CD4-positive, CD25-positive, alpha-beta regulatory T cell (primary cell): ENCODE data around the gene PHACTR3. TPM values are rescaled to one million over a fixed set of nuclear protein-coding genes. Genes with fewer than 3 reads are reported as not detected.
A peak's percentile ranks its signal among the peaks of the same experiment; 100 is the strongest.

Source experiments
- ATAC-seq, 2 donors: fragments of 150-1000 bp; cut with Tn5 transposase; one replicate each; pipeline ENCODE4 v1.10.0; 2021; ENCODE audit warnings: low read depth in 2 of 2, moderate number of reproducible peaks in 2 of 2, moderate library complexity in 1 of 2
- DNase-seq, 3 donors: peaks; one replicate each; pipeline versions ENCODE4 v3.0.0 to v3.0.0-alpha.2; 2012 to 2022; ENCODE audit warnings: mixed read lengths in 1 of 3
- H3K27ac ChIP-seq: one replicate; pipeline ENCODE4 v1.7.0; 2013; ENCODE audit warnings: mild to moderate bottlenecking, low read length; ENCODE audit not compliant: insufficient read depth, poor library complexity, severe bottlenecking
- H3K27me3 ChIP-seq: one replicate; pipeline ENCODE4 v1.7.0; 2013; ENCODE audit warnings: low read length; ENCODE audit not compliant: control insufficient read depth, insufficient read depth
- H3K36me3 ChIP-seq: one replicate; pipeline ENCODE4 v1.7.0; 2013; ENCODE audit warnings: mild to moderate bottlenecking, low read length, moderate library complexity; ENCODE audit not compliant: control insufficient read depth, insufficient read depth
- H3K4me1 ChIP-seq: 2 replicates; pipeline ENCODE4 v1.7.0; 2013; ENCODE audit warnings: mild to moderate bottlenecking, low read length; ENCODE audit not compliant: insufficient read depth, control insufficient read depth, poor library complexity, severe bottlenecking
- H3K4me3 ChIP-seq: one replicate; pipeline ENCODE4 v1.7.0; 2013; ENCODE audit warnings: low read depth, mild to moderate bottlenecking, low read length, moderate library complexity
- H3K9me3 ChIP-seq, 2 experiments: 1 replicate in 1 of 2; 2 replicates in 1 of 2; pipeline ENCODE4 v1.7.0; 2013; ENCODE audit warnings: low read length in 2 of 2, mild to moderate bottlenecking in 1 of 2, moderate library complexity in 1 of 2; ENCODE audit not compliant: control insufficient read depth in 2 of 2
- H3K27ac Mint-ChIP-seq, 3 donors: one replicate each; pipeline ENCODE4 v1.8.0; 2020 to 2022; ENCODE audit warnings: mild to moderate bottlenecking in 3 of 3, mixed read lengths in 3 of 3, moderate library complexity in 2 of 3
- H3K27me3 Mint-ChIP-seq: one replicate; pipeline ENCODE4 v1.8.0; 2022; ENCODE audit warnings: mild to moderate bottlenecking, mixed read lengths
- H3K36me3 Mint-ChIP-seq: one replicate; pipeline ENCODE4 v1.8.0; 2020; ENCODE audit warnings: mixed read lengths
- H3K4me1 Mint-ChIP-seq, 4 donors: one replicate each; pipeline ENCODE4 v1.8.0; 2020 to 2022; ENCODE audit warnings: mixed read lengths in 4 of 4, mild to moderate bottlenecking in 1 of 4
- H3K4me3 Mint-ChIP-seq, 4 donors: one replicate each; pipeline ENCODE4 v1.8.0; 2020 to 2022; ENCODE audit warnings: mild to moderate bottlenecking in 4 of 4, mixed read lengths in 4 of 4, moderate library complexity in 3 of 4
- H3K9me3 Mint-ChIP-seq, 7 donors: one replicate each; pipeline ENCODE4 v1.8.0; 2020 to 2022; ENCODE audit warnings: mixed read lengths in 7 of 7, mild to moderate bottlenecking in 3 of 7, moderate library complexity in 2 of 7
- polyA plus RNA-seq, 4 donors: library from polyadenylated mRNA; unstranded; fragments of 300-500 nt; fragmentation: Illumina TruSeq; gene quantifications; one replicate each; pipeline ENCODE4 v1.2.3, GENCODE V29; 2021
- total RNA-seq: library from RNA; stranded (reverse); gene quantifications from one replicate; pipeline ENCODE4 v1.2.3, GENCODE V29; 2022

Gene PHACTR3
- total and polyA plus RNA-seq, 5 donors from 2014 or later, result not detected

DNA sequence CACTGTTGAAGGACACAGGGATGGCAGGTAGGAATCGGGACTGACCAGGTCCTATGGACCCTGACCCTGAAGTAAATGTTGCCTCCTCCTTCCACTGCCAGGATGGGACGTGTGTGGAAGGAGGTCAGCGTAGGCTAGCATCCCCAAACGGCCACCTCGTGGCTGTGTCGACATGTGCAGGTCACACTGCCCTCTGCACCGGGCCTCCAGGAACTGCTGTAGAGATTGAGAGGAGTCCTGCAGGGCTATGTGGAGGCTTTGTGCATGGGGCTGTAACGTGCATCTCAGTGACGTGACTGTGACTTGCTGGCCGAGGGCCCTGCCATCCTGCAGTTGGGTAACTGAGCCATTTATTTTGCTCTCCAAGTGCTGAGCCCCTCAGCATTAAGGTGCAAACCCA is 149.5 kb downstream of the PHACTR3 start:
- Mint-ChIP-seq H3K36me3 (no peaks in the 10 kb centered on the region), H3K27me3 (no peaks in the 10 kb centered on the region), H3K4me1 (no peaks in the 10 kb centered on the region), H3K9me3 (no peaks in the 10 kb centered on the region), H3K4me3 (no peak overlapping the region), H3K27ac (no peak overlapping the region)
- DNase-seq, result no peak
- Histone ChIP-seq H3K27me3 (no peaks in the 10 kb centered on the region), H3K27ac (no peak overlapping the region), H3K36me3 (no peaks in the 10 kb centered on the region), H3K9me3 (no peaks in the 10 kb centered on the region), H3K4me3 (no peak overlapping the region), H3K4me1 (no peaks in the 10 kb centered on the region)
- ATAC-seq, result no peak

DNA sequence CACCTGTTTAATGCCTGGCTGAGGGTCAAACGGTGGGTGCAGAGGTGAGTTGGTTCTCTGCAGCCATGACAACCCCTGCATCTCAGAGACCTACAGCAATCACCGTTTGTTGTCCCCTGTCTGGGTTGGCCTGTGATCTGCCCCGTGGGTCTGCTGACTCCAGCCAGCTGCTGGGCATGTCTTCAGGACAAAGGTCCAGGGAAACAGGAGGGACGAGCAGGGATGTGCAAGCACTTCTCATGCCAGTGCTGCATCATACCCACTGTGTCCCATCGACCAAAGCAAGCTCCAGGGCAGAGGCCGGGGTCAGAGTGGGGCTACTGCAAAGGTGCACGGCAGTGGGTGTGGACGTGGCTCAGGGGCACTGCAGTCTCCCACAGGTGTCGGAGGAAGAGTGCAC is 150.2 kb downstream of the PHACTR3 start:
- no peaks in the 10 kb centered on the region for H3K4me1 Mint-ChIP-seq
- Histone ChIP-seq H3K27me3 (no peaks in the 10 kb centered on the region), H3K27ac (no peak overlapping the region), H3K4me3 (no peak overlapping the region), H3K4me1 (no peaks in the 10 kb centered on the region), H3K9me3 (no peaks in the 10 kb centered on the region), H3K36me3 (no peaks in the 10 kb centered on the region)
- no peaks in the 10 kb centered on the region for H3K9me3 Mint-ChIP-seq
- ATAC-seq, result no peak
- no peak for DNase-seq
- no peak overlapping the region for H3K4me3 Mint-ChIP-seq
- no peak overlapping the region for H3K27ac Mint-ChIP-seq
- H3K27me3 Mint-ChIP-seq, result no peaks in the 10 kb centered on the region
- H3K36me3 Mint-ChIP-seq, result no peaks in the 10 kb centered on the region

- H3K9me3 Mint-ChIP-seq, result no peaks in the 10 kb centered on the region
- H3K27me3 Mint-ChIP-seq, result peaks cover 6% of the 10 kb centered on the region
- Histone ChIP-seq H3K4me1 (no peaks in the 10 kb centered on the region), H3K27me3 (no peaks in the 10 kb centered on the region), H3K9me3 (no peaks in the 10 kb centered on the region), H3K27ac (no peak overlapping the region), H3K4me3 (no peak overlapping the region), H3K36me3 (no peaks in the 10 kb centered on the region)
- H3K4me3 Mint-ChIP-seq, result no peak overlapping the region
- H3K36me3 Mint-ChIP-seq, result no peaks in the 10 kb centered on the region
- no peak for DNase-seq
- ATAC-seq, result no peak
- no peak overlapping the region for H3K27ac Mint-ChIP-seq
- no peaks in the 10 kb centered on the region for H3K4me1 Mint-ChIP-seq
Measured at GRCh38 chr20:59756241-59756640, 151.9 kb downstream of the PHACTR3 start.

DNA sequence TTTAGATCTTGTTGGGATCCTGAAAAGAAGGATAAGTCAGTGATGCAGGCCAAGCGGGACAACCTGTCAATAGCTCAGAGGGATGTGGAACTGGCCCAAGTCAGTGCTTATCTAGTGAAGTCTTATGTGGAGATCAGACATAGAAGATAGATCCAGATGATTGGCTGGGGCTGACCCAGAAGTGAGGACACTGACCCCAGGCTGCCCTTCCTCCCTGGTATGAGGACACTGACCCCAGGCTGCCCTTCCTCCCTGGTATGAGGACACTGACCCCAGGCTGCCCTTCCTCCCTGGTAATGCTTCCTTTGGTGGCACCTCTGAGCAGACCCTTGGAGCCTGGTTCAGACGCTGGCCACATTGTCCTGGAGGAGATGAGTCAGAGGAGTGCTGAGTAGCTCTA is 159.7 kb downstream of the PHACTR3 start:
- DNase-seq (no peak), ATAC-seq (no peak)
- Histone ChIP-seq H3K27ac (no peak overlapping the region), H3K4me1 (no peaks in the 10 kb centered on the region), H3K9me3 (no peaks in the 10 kb centered on the region), H3K36me3 (no peaks in the 10 kb centered on the region), H3K27me3 (no peaks in the 10 kb centered on the region), H3K4me3 (no peak overlapping the region)
- no peaks in the 10 kb centered on the region for H3K4me1 Mint-ChIP-seq
- no peak overlapping the region for H3K27ac Mint-ChIP-seq
- H3K4me3 Mint-ChIP-seq, result no peak overlapping the region
- peaks cover 6% of the 10 kb centered on the region for H3K27me3 Mint-ChIP-seq
- peaks cover 0 to 3% (median 0%) of the 10 kb centered on the region in 7 donors for H3K9me3 Mint-ChIP-seq
- H3K36me3 Mint-ChIP-seq, result no peaks in the 10 kb centered on the region

DNA sequence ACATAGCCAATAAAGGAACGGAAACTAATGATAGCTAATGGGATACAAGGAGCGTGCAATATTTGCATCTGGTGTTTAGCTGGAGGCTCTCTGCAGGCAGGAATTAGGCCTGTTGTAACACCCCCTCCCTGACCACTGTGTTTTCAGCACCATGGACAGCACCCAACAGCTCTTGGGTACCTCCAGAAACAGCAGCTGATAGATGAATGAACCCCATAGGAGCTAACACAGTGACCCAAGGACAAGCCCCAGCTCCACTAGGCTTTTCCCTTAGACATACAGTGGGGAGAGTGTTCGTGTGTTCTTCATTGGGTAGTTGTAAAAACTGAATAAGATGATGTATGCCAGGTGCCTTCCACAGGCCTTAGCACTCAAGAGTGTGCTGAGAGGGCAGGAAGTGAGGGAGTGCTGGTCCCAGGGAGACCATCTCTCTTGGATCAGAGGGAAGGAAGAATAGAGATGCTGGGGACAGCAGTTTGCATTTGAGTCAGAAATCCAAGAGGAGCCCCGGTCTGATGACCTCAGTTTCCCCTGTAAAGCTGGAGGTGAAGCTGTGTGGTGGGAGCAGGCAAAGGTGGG is 161.3 kb downstream of the PHACTR3 start:
- Histone ChIP-seq H3K4me1 (no peaks in the 10 kb centered on the region), H3K27ac (no peak overlapping the region), H3K27me3 (no peaks in the 10 kb centered on the region), H3K4me3 (no peak overlapping the region), H3K36me3 (no peaks in the 10 kb centered on the region), H3K9me3 (no peaks in the 10 kb centered on the region)
- no peaks in the 10 kb centered on the region for H3K27me3 Mint-ChIP-seq
- H3K9me3 Mint-ChIP-seq, result peaks cover 0 to 3% (median 0%) of the 10 kb centered on the region in 7 donors
- H3K27ac Mint-ChIP-seq, result peak overlapping the region in 1 of 3 donors; percentile 78
- ATAC-seq, result no peak
- H3K4me1 Mint-ChIP-seq, result no peaks in the 10 kb centered on the region
- DNase-seq, result peak in 1 of 3 donors; percentile 9
- H3K4me3 Mint-ChIP-seq, result no peak overlapping the region
- no peaks in the 10 kb centered on the region for H3K36me3 Mint-ChIP-seq

- Mint-ChIP-seq H3K4me1 (no peaks in the 10 kb centered on the region), H3K27me3 (no peaks in the 10 kb centered on the region), H3K4me3 (no peak overlapping the region), H3K27ac (no peak overlapping the region), H3K36me3 (no peaks in the 10 kb centered on the region), H3K9me3 (peaks cover 0 to 4% (median 0%) of the 10 kb centered on the region in 7 donors)
- Histone ChIP-seq H3K27ac (no peak overlapping the region), H3K4me1 (no peaks in the 10 kb centered on the region), H3K27me3 (no peaks in the 10 kb centered on the region), H3K9me3 (no peaks in the 10 kb centered on the region), H3K36me3 (no peaks in the 10 kb centered on the region), H3K4me3 (no peak overlapping the region)
- no peak for DNase-seq
- ATAC-seq, result no peak
Measured at GRCh38 chr20:59767656-59768055, 163.3 kb downstream of the PHACTR3 start.

- H3K4me3 ChIP-seq, result no peak overlapping the region
- no peak overlapping the region for H3K27ac ChIP-seq
- Mint-ChIP-seq H3K36me3 (no peaks in the 10 kb centered on the region), H3K27ac (no peak overlapping the region), H3K4me3 (no peak overlapping the region), H3K4me1 (no peaks in the 10 kb centered on the region), H3K9me3 (peaks cover 0 to 4% (median 0%) of the 10 kb centered on the region in 7 donors), H3K27me3 (no peaks in the 10 kb centered on the region)
- DNase-seq (no peak), ATAC-seq (no peak)
- no peaks in the 10 kb centered on the region for H3K9me3 ChIP-seq
- no peaks in the 10 kb centered on the region for H3K4me1 ChIP-seq
- H3K27me3 ChIP-seq, result no peaks in the 10 kb centered on the region
- H3K36me3 ChIP-seq, result no peaks in the 10 kb centered on the region
Measured at GRCh38 chr20:59770270-59770669, 165.9 kb downstream of the PHACTR3 start.

DNA sequence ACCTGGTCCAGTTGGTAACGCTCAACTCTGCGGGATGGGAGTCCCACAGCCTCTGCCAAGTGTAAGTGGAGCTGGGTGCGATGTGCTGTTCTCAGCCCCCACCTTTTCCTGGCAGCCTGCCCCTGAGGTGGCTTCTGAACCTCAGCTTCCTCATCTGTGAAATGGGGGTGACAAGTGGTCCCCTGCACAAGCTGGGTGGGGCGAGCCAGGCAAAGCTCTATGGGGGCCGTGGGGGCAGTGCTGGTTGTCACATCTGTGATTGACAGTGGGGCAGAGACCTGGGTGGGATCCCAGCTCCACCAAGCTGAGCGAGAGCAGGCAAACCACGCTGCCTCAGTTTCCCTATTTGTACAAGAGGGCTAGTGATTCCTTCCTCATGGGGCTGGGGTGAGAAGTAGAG is 166.5 kb downstream of the PHACTR3 start:
- H3K27me3 Mint-ChIP-seq, result no peaks in the 10 kb centered on the region
- no peak overlapping the region for H3K27ac ChIP-seq
- no peaks in the 10 kb centered on the region for H3K36me3 Mint-ChIP-seq
- no peak overlapping the region for H3K4me3 Mint-ChIP-seq
- H3K9me3 Mint-ChIP-seq, result peaks cover 0 to 4% (median 0%) of the 10 kb centered on the region in 7 donors
- H3K27me3 ChIP-seq, result no peaks in the 10 kb centered on the region
- H3K36me3 ChIP-seq, result no peaks in the 10 kb centered on the region
- no peaks in the 10 kb centered on the region for H3K4me1 ChIP-seq
- H3K4me3 ChIP-seq, result no peak overlapping the region
- no peak for ATAC-seq
- no peak overlapping the region for H3K27ac Mint-ChIP-seq
- no peaks in the 10 kb centered on the region for H3K9me3 ChIP-seq
- no peaks in the 10 kb centered on the region for H3K4me1 Mint-ChIP-seq
- DNase-seq, result no peak
